Heart right ventricle (tissue), 16 donors: ENCODE data around the gene HDAC10. TPM values are rescaled to one million over a fixed set of nuclear protein-coding genes. Genes with fewer than 3 reads are reported as not detected.

ENCODE experiments used
- ATAC-seq, 8 donors: fragments of 200-7000 bp; cut with Tn5 transposase; one replicate each; pipeline ENCODE4 v1.9.1; 2020; ENCODE audit warnings: mild to moderate bottlenecking in 8 of 8, moderate library complexity in 8 of 8, moderate number of reproducible peaks in 1 of 8
- DNase-seq, 2 donors: peaks; one replicate each; pipeline ENCODE4 v3.0.0-alpha.2; 2020
- H3K27ac ChIP-seq, 10 donors: fragments of 200-600 bp; sonication (generic) in 2 of 10; one replicate each; pipeline versions ENCODE4 v1.5.0 to v1.8.0; 2020 to 2022; ENCODE audit warnings: mild to moderate bottlenecking in 3 of 10
- H3K27me3 ChIP-seq, 7 donors: fragments of 200-600 bp; one replicate each; pipeline ENCODE4 v1.8.0; 2021 to 2022; ENCODE audit warnings: mild to moderate bottlenecking in 2 of 7
- H3K36me3 ChIP-seq, 9 donors: fragments of 200-600 bp; sonication (generic) in 1 of 9; one replicate each; pipeline versions ENCODE4 v1.5.0 to v1.8.0; 2020 to 2022; ENCODE audit warnings: mild to moderate bottlenecking in 2 of 9
- H3K4me1 ChIP-seq, 9 donors: fragments of 200-600 bp; sonication (generic) in 1 of 9; one replicate each; pipeline versions ENCODE4 v1.5.0 to v1.8.0; 2020 to 2022; ENCODE audit warnings: mild to moderate bottlenecking in 4 of 9
- H3K4me3 ChIP-seq, 10 donors: fragments of 200-600 bp; sonication (generic) in 2 of 10; one replicate each; pipeline versions ENCODE4 v1.5.0 to v1.8.0; 2020 to 2022; ENCODE audit warnings: mild to moderate bottlenecking in 7 of 10, moderate library complexity in 2 of 10
- H3K9me3 ChIP-seq, 11 donors: fragments of 200-600 bp in 10 of 11; sonication (generic) in 2 of 11; one replicate each; pipeline versions ENCODE4 v1.5.0 to v1.8.0; 2013 to 2022; ENCODE audit warnings: mild to moderate bottlenecking in 2 of 11, control low read depth in 1 of 11, moderate library complexity in 1 of 11
- WGBS, 2 donors: extraction: QIAGEN DNeasy Blood & Tissue Kit; methylation state at CpG; one replicate each; pipeline ENCODE4 v1.1.7; 2013; ENCODE audit warnings: inconsistent platforms in 1 of 2; 5-methylcytosine and 5-hydroxymethylcytosine counted together
- intact Hi-C, 10 donors: fragments of 100-400 bp; cut with DNase I; formaldehyde crosslinking; loops; one replicate each; pipeline versions ENCODE4 v1.11.1 to v1.14.2; 2022
- polyA plus RNA-seq, 2 donors: library from polyadenylated mRNA; stranded (reverse); fragments of 200-250 nt; gene quantifications; one replicate each; pipeline ENCODE4 v1.2.3, GENCODE V29; 2013
- total RNA-seq, 10 donors: library from RNA; stranded (reverse); fragmentation: NEBNext Ultra II Directional in 3 of 10; extraction: Animal tissue kit (Norgen Biotek cat#: 25700) in 3 of 10; gene quantifications; one replicate each; pipeline versions ENCODE4 v1.2.1 to v1.2.4, GENCODE V29; 2021 to 2023
- TF ChIP-seq, protein P1 (sequence below), 9 donors: fragments of 200-600 bp; sonication (generic) in 2 of 9; IDR thresholded peaks; one replicate each; pipeline versions ENCODE4 v1.5.0 to v1.8.0; 2021 to 2022; ENCODE audit warnings: antibody characterized with exemption in 9 of 9, mild to moderate bottlenecking in 5 of 9, moderate library complexity in 1 of 9
- donor health status: Arrhythmogenic right ventricular cardiomyopathy.
- donor health status: ischemic (EF 13 %, LVEDD 7.1; RV severe dilation, severe dysfunction).
- donor health status: healthy with polysubstance abuse.
- donor health status: DM: no; HTN: yes; CAD: no.
- donor health status: DM: no; HTN: no; CAD: no.
- donor health status: ischemic (EF 25% LVEDD 6.9; RV normal size, moderate dysfunction).
- donor health status: ischemic (EF 25% LVEDD 5.7; RV mildly dilated, moderate dysfunction).
- donor health status: healthy.
- donor health status: DM: yes; HTN: yes; CAD: no.
- donor health status: Ischemic cardiomyopathy.
- donor health status: ischemic (EF 35%, LVEDD 5.7; RV mildly dilated, moderate dysfunction).
- donor health status: nonischemic (EF 11% LVEDD 7.7; RV severe dilation, severe dysfunction).
- donor health status: DM: yes; HTN: yes; CAD: no.
- donor health status: PGD.
- donor health status: ischemic (EF 29% LVEDD 5.4; RV normal size, mild dysfunction).
- donor health status: nonischemic (EF 23%, LVEDD 6.1; RV moderate dilation, normal function).

The HDAC10 gene
- total and polyA plus RNA-seq, 12 donors = 7.1 to 20.3 (median 10.3) TPM

DNA sequence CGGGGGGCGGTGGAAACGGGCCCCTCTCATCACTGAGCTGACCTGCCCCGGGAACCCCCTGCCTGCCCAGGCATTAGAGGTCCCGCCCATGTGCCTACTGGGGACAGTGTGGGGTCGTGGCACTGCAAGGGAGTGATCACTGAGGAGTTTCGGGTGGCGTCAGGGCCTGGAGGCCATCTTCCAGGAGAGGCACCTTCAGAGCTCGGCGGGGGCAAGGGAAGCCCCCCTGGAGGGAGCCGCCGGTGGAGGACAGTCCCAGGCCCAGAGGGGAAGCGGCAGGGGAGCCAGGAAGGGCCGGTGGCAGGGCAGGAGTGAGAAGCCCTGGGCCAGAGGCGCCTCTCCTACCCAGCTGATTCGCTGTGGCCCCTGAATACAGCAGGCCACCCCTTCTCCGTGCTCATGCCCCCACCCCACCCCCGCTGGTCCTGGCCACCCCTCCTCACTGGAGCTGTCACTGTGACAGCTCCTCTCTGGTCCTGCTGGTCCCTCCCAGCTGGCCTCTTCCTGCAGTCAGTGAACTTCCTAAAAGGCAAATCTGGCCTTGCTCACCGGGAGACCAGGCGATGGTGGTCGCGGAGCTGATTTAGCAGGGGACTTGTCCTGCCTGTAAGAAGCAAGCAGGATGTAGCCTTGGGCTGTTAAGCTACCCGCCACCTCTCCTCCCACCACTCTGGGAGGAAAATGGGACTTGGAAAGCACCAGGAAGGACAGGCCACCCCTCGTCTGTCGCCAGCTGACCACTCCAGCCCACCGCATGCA, 21.2 kb upstream of the HDAC10 start:
- Histone ChIP-seq H3K9me3 (no peaks in the 10 kb centered on the region), H3K36me3 (peaks cover 0 to 29% (median 15%) of the 10 kb centered on the region in 9 donors), H3K27me3 (peaks cover 0 to 55% (median 0%) of the 10 kb centered on the region in 7 donors), H3K27ac (peak overlapping the region in 6 of 10 donors; percentile 16 to 83 (median 65)), H3K4me1 (peaks cover 15 to 60% (median 49%) of the 10 kb centered on the region in 9 donors), H3K4me3 (peak overlapping the region in 9 of 10 donors; percentile 44 to 75 (median 59))
- no peak for DNase-seq
- intact Hi-C loops = loop anchor here in 3 of 10 donors (5.0 kb wide), 2 partner anchors 35 to 70 kb away; partner anchors contain the start of genes PPP6R2 (in 3 of the 3) and PLXNB2 (in 1 of the 3)
- WGBS, 2 donors = 34 to 39% methylated on average over 23 to 26 of the region's 26 CpGs
- TF ChIP-seq, protein P1, sequence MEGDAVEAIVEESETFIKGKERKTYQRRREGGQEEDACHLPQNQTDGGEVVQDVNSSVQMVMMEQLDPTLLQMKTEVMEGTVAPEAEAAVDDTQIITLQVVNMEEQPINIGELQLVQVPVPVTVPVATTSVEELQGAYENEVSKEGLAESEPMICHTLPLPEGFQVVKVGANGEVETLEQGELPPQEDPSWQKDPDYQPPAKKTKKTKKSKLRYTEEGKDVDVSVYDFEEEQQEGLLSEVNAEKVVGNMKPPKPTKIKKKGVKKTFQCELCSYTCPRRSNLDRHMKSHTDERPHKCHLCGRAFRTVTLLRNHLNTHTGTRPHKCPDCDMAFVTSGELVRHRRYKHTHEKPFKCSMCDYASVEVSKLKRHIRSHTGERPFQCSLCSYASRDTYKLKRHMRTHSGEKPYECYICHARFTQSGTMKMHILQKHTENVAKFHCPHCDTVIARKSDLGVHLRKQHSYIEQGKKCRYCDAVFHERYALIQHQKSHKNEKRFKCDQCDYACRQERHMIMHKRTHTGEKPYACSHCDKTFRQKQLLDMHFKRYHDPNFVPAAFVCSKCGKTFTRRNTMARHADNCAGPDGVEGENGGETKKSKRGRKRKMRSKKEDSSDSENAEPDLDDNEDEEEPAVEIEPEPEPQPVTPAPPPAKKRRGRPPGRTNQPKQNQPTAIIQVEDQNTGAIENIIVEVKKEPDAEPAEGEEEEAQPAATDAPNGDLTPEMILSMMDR (IDR thresholded peaks at IDR 0.05) = peak in 1 of 9 donors; percentile 22
- ATAC-seq = no peak

DNA sequence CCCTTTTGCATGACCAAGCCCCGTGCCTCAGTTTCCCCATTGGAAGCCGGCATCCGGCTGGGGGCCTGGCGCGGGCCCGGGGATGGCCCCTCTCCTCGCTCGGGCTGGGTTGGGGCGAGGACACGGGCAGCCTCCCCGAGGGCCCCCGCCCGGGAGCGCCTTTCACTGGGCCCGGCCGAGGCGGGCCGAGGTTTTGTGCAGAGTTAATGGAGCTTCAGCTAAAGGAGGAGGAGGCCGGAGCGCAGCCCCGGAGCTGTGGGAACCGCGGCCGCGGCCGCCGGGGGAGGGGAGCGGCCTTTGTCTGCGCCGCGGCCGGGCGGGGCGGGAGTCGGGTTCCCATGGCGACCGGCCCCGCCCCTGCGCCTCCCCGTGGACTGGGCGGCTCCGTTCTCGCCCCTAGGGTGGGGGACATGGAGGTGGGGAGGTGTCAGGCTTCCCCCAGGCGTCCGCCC, 20.5 kb upstream of the HDAC10 start:
- H3K27ac ChIP-seq = peak overlapping the region in 9 of 10 donors; percentile 61 to 86 (median 82)
- intact Hi-C loops = loop anchor here in 4 of 10 donors (2.0 to 5.0 kb wide), 3 partner anchors 36 to 71 kb away; partner anchors contain the start of genes PPP6R2 (in 3 of the 4), DENND6B (in 1 of the 4) and PLXNB2 (in 1 of the 4)

DNA sequence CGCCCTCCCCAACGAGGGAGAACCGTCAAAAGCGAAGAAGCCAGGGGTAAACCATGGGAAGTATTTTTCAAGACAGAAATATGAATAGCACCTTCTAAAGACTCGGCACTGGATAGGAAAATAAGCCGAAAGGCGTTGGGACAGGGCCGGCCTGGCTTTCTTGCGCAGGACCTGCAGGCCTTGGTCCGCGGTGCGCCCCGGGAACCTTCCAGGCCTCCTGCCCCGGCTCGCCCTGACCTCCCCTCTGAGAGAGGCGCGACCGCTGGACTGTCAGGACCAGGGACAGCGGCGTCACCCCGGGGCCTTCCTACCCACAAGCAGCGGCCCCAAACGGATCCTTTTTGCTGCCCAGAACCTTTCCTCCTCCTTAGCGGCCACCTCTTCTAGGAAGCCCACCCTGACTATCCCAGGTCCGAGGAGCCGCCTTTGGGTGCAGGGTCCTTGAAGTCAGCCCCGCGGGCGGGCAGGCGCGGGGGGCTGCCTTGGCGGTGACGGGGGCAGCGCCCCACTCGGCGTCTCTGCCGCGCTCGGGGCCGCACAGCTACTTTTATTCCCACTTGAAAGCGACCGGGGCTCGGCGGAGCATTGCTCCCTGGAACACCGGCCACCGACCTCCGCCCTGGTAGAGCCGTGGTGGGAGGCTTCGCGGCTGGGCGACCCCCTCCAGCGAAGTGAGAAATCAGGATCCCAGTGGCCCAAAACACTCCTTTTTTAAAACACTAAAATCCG, 19.8 kb upstream of the HDAC10 start:
- peaks cover 19 to 66% (median 53%) of the 10 kb centered on the region in 9 donors for H3K4me1 ChIP-seq
- peaks cover 0 to 17% (median 9%) of the 10 kb centered on the region in 9 donors for H3K36me3 ChIP-seq
- intact Hi-C loops = loop anchor here in 4 of 10 donors (2.0 to 5.0 kb wide), 3 partner anchors 36 to 71 kb away; partner anchors contain the start of genes PPP6R2 (in 3 of the 4), DENND6B (in 1 of the 4) and PLXNB2 (in 1 of the 4)
- peak; percentile 34 to 61 (median 57) for ATAC-seq
- WGBS, 2 donors = 1% methylated on average over 53 of the region's 53 CpGs
- peak; percentile 74 to 82 for DNase-seq
- peak overlapping the region; percentile 26 to 75 (median 58) for H3K4me3 ChIP-seq
- peaks cover 0 to 66% (median 0%) of the 10 kb centered on the region in 7 donors for H3K27me3 ChIP-seq
- no peaks in the 10 kb centered on the region for H3K9me3 ChIP-seq
- H3K27ac ChIP-seq = peak overlapping the region in 9 of 10 donors; percentile 61 to 86 (median 82)
- TF ChIP-seq, protein P1 (IDR thresholded peaks at IDR 0.05) = no peak

More for the DNA sequence above, 20.5 kb upstream of the HDAC10 start:
- WGBS, 2 donors = 1% methylated on average over 45 of the region's 45 CpGs
- Histone ChIP-seq H3K4me3 (peak overlapping the region; percentile 26 to 75 (median 58)), H3K4me1 (peaks cover 19 to 66% (median 53%) of the 10 kb centered on the region in 9 donors), H3K27me3 (peaks cover 0 to 62% (median 0%) of the 10 kb centered on the region in 7 donors), H3K36me3 (peaks cover 0 to 22% (median 11%) of the 10 kb centered on the region in 9 donors), H3K9me3 (no peaks in the 10 kb centered on the region)
- TF ChIP-seq, protein P1 (IDR thresholded peaks at IDR 0.05) = peak in 5 of 9 donors; percentile 24 to 52 (median 39)
- DNase-seq (peak; percentile 67 to 79), ATAC-seq (peak; percentile 17 to 65 (median 42))
